ENCODE results near the gene KRTAP4-6. TPM values are rescaled to one million over a fixed set of nuclear protein-coding genes. Genes with fewer than 3 reads are reported as not detected.
"Not testable (repeated sequence)": the region's sequence is repeated elsewhere in the genome, so short reads cannot be mapped to it uniquely, and the experiment has no call there.

The KRTAP4-6 gene
- total RNA-seq, 8 experiments from 2014 or later, result 0.17 to 0.47 TPM; not detected in 6

- in situ Hi-C loops (cut with MboI; ENCODE audit: low pct_unique_long_range_greater_than_20kb in 2 of 9, low sequenced_read_pairs in 9 of 9, unreplicated experiment in 9 of 9), result no loop called here
- ATAC-seq (replicated peaks in 6 of 8), result no peak
- WGBS, 10 experiments, result 36 to 86% (median 71%) methylated on average over 1 to 2 of the region's 2 CpGs; no CpG with 5 or more reads in 1 of the 10 experiments
- H3K27ac ChIP-seq, result no peak overlapping the region
- no peaks in the 10 kb centered on the region for H3K4me1 ChIP-seq (replicated peaks in 1 of 2)
- no peak overlapping the region for H3K4me3 ChIP-seq
Measured at GRCh38 chr17:41111151-41111885, 29.0 kb downstream of the KRTAP4-6 start.

GRCh38 chr17:41108728-41109386 lies 31.5 kb downstream of the KRTAP4-6 start:
- ATAC-seq (replicated peaks in 6 of 8); H3K4me3 ChIP-seq; in situ Hi-C loops (cut with MboI; ENCODE audit: low pct_unique_long_range_greater_than_20kb in 2 of 9, low sequenced_read_pairs in 9 of 9, unreplicated experiment in 9 of 9); H3K4me1 ChIP-seq (replicated peaks in 1 of 2); H3K27ac ChIP-seq: not testable (repeated sequence)
- WGBS, 10 experiments, result no CpG with 5 or more reads among the region's 1 CpG

- no peaks in the 10 kb centered on the region for H3K4me1 ChIP-seq (replicated peaks in 1 of 2)
- 33 to 100% (median 58%) methylated on average over 1 of the region's 1 CpG; no CpG with 5 or more reads in 6 of the 10 experiments for WGBS, 10 experiments
- no peak for ATAC-seq (replicated peaks in 6 of 8)
- H3K27ac ChIP-seq, result no peak overlapping the region
- H3K4me3 ChIP-seq, result no peak overlapping the region
- in situ Hi-C loops (cut with MboI; ENCODE audit: low pct_unique_long_range_greater_than_20kb in 2 of 9, low sequenced_read_pairs in 9 of 9, unreplicated experiment in 9 of 9), result no loop called here
Measured at GRCh38 chr17:41107941-41108450, 32.3 kb downstream of the KRTAP4-6 start.

- H3K4me3 ChIP-seq; H3K27ac ChIP-seq; H3K4me1 ChIP-seq (replicated peaks in 1 of 2); ATAC-seq (replicated peaks in 6 of 8); in situ Hi-C loops (cut with MboI; ENCODE audit: low pct_unique_long_range_greater_than_20kb in 2 of 9, low sequenced_read_pairs in 9 of 9, unreplicated experiment in 9 of 9): not testable (repeated sequence)
- WGBS, 10 experiments, result no CpG with 5 or more reads among the region's 10 CpGs
Measured at GRCh38 chr17:41105347-41105746, 35.0 kb downstream of the KRTAP4-6 start, which contains the start of gene KRTAP4-9. TSS of gene KRTAP4-9 (plus strand) at chr17:41105389. CDS start at chr17:41105389, 0 bp downstream.

GRCh38 chr17:41104386-41105038 lies 35.8 kb downstream of the KRTAP4-6 start:
- H3K4me3 ChIP-seq; in situ Hi-C loops (cut with MboI; ENCODE audit: low pct_unique_long_range_greater_than_20kb in 2 of 9, low sequenced_read_pairs in 9 of 9, unreplicated experiment in 9 of 9); H3K27ac ChIP-seq; H3K4me1 ChIP-seq (replicated peaks in 1 of 2): not testable (repeated sequence)
- peak in 2 of 8 experiments; percentile 49 to 53 for ATAC-seq (replicated peaks in 6 of 8)
- WGBS, 10 experiments, result 80 to 100% methylated on average over 1 of the region's 2 CpGs; no CpG with 5 or more reads in 8 of the 10 experiments

- H3K4me3 ChIP-seq, result no peak overlapping the region
- H3K27ac ChIP-seq, result no peak overlapping the region
- in situ Hi-C loops (cut with MboI; ENCODE audit: low pct_unique_long_range_greater_than_20kb in 2 of 9, low sequenced_read_pairs in 9 of 9, unreplicated experiment in 9 of 9), result no loop called here
- H3K4me1 ChIP-seq (replicated peaks in 1 of 2), result no peaks in the 10 kb centered on the region
- no peak for ATAC-seq (replicated peaks in 6 of 8)
- WGBS, 10 experiments, result 83 to 100% (median 92%) methylated on average over 1 of the region's 1 CpG; no CpG with 5 or more reads in 1 of the 10 experiments
Measured at GRCh38 chr17:41103896-41104295, 36.4 kb downstream of the KRTAP4-6 start.

GRCh38 chr17:41101586-41102259 lies 38.6 kb downstream of the KRTAP4-6 start, which contains the start of gene KRTAP4-16:
TSS of gene KRTAP4-16 (minus strand) at chr17:41102209. CDS start at chr17:41102209, 0 bp downstream.
- in situ Hi-C loops (cut with MboI; ENCODE audit: low pct_unique_long_range_greater_than_20kb in 2 of 9, low sequenced_read_pairs in 9 of 9, unreplicated experiment in 9 of 9), result no loop called here
- Histone ChIP-seq H3K27ac (no peak within 1 kb of the TSS), H3K4me1 (replicated peaks in 1 of 2) (no peaks in the 10 kb centered on the region), H3K4me3 (no peak within 1 kb of the TSS)
- no CpG with 5 or more reads among the region's 10 CpGs for WGBS, 10 experiments
- no peak for ATAC-seq (replicated peaks in 6 of 8)

GRCh38 chr17:41099682-41100480 lies 40.5 kb downstream of the KRTAP4-6 start:
- H3K4me1 ChIP-seq (replicated peaks in 1 of 2); H3K27ac ChIP-seq; in situ Hi-C loops (cut with MboI; ENCODE audit: low pct_unique_long_range_greater_than_20kb in 2 of 9, low sequenced_read_pairs in 9 of 9, unreplicated experiment in 9 of 9); H3K4me3 ChIP-seq: not testable (repeated sequence)
- ATAC-seq (replicated peaks in 6 of 8), result peak in 3 of 8 experiments; percentile 32 to 85 (median 78)
- 48 to 100% (median 77%) methylated on average over 1 to 7 of the region's 7 CpGs for WGBS, 10 experiments

GRCh38 chr17:41098481-41098880 lies 41.9 kb downstream of the KRTAP4-6 start:
- Histone ChIP-seq H3K4me3 (no peak overlapping the region), H3K27ac (no peak overlapping the region), H3K4me1 (replicated peaks in 1 of 2) (no peaks in the 10 kb centered on the region)
- ATAC-seq (replicated peaks in 6 of 8), result no peak
- 47 to 86% (median 78%) methylated on average over 2 to 6 of the region's 6 CpGs for WGBS, 10 experiments
- in situ Hi-C loops (cut with MboI; ENCODE audit: low pct_unique_long_range_greater_than_20kb in 2 of 9, low sequenced_read_pairs in 9 of 9, unreplicated experiment in 9 of 9), result no loop called here

- ATAC-seq (replicated peaks in 6 of 8), result no peak
- Histone ChIP-seq H3K4me1 (replicated peaks in 1 of 2) (no peaks in the 10 kb centered on the region), H3K4me3 (no peak within 1 kb of the TSS), H3K27ac (no peak within 1 kb of the TSS)
- in situ Hi-C loops (cut with MboI; ENCODE audit: low pct_unique_long_range_greater_than_20kb in 2 of 9, low sequenced_read_pairs in 9 of 9, unreplicated experiment in 9 of 9), result no loop called here
- 37 to 78% (median 57%) methylated on average over 1 to 4 of the region's 4 CpGs; no CpG with 5 or more reads in 4 of the 10 experiments for WGBS, 10 experiments
Measured at GRCh38 chr17:41098042-41098441, 42.3 kb downstream of the KRTAP4-6 start, which contains the start of gene KRTAP4-8. TSS of gene KRTAP4-8 (minus strand) at chr17:41098142. CDS start at chr17:41098084, 58 bp downstream.

GRCh38 chr17:41096055-41096454 lies 44.3 kb downstream of the KRTAP4-6 start:
- ATAC-seq (replicated peaks in 6 of 8), result peak in 3 of 8 experiments; percentile 92 to 99 (median 99)
- WGBS, 10 experiments, result 40 to 100% (median 84%) methylated on average over 2 to 7 of the region's 7 CpGs; no CpG with 5 or more reads in 2 of the 10 experiments
- in situ Hi-C loops (cut with MboI; ENCODE audit: low pct_unique_long_range_greater_than_20kb in 2 of 9, low sequenced_read_pairs in 9 of 9, unreplicated experiment in 9 of 9), result no loop called here

More at GRCh38 chr17:41096055-41096454, 44.3 kb downstream of the KRTAP4-6 start:
- no peak overlapping the region for H3K4me3 ChIP-seq
- H3K27ac ChIP-seq, result no peak overlapping the region
- H3K4me1 ChIP-seq (replicated peaks in 1 of 2), result no peaks in the 10 kb centered on the region
